Hepatocyte (in vitro differentiated cells): ENCODE measurements around the gene VPREB1. TPM values are rescaled to one million over a fixed set of nuclear protein-coding genes. Genes with fewer than 3 reads are reported as not detected.

Experiments
- DNase-seq: peaks from one replicate; pipeline ENCODE4 v3.0.0-alpha.2; 2016; ENCODE audit warnings: low spot score
- H2AFZ ChIP-seq: fragments of 200-600 bp; sonication (generic); 2 replicates; pipeline ENCODE4 v1.6.0; 2016; ENCODE audit warnings: antibody characterized with exemption, mild to moderate bottlenecking
- H3K27ac ChIP-seq: fragments of 200-600 bp; sonication (generic); 2 replicates; pipeline ENCODE4 v1.5.1; 2016; ENCODE audit warnings: mild to moderate bottlenecking
- H3K27me3 ChIP-seq: fragments of 200-600 bp; sonication (generic); 2 replicates; pipeline ENCODE4 v1.6.1; 2016
- H3K36me3 ChIP-seq: fragments of 200-600 bp; sonication (generic); replicated peaks from 2 replicates; pipeline ENCODE4 v1.5.1; 2016; ENCODE audit warnings: low read depth; ENCODE audit not compliant: insufficient read depth
- H3K4me1 ChIP-seq: fragments of 200-600 bp; sonication (generic); 2 replicates; pipeline ENCODE4 v1.5.1; 2016; ENCODE audit warnings: mild to moderate bottlenecking, moderate library complexity; ENCODE audit not compliant: insufficient read depth
- H3K4me2 ChIP-seq: fragments of 200-600 bp; sonication (generic); 2 replicates; pipeline ENCODE4 v1.6.0; 2016
- H3K4me3 ChIP-seq: fragments of 200-600 bp; sonication (generic); 2 replicates; pipeline ENCODE4 v1.5.1; 2016; ENCODE audit warnings: mild to moderate bottlenecking
- H3K79me2 ChIP-seq: fragments of 200-600 bp; sonication (generic); 2 replicates; pipeline ENCODE4 v1.6.0; 2017; ENCODE audit warnings: mild to moderate bottlenecking
- H3K9me2 ChIP-seq: fragments of 200-600 bp; sonication (generic); replicated peaks from 2 replicates; pipeline ENCODE4 v1.6.0; 2017; ENCODE audit warnings: mild to moderate bottlenecking; ENCODE audit not compliant: insufficient read depth
- H3K9me3 ChIP-seq: fragments of 200-600 bp; sonication (generic); 2 replicates; pipeline ENCODE4 v1.5.1; 2016; ENCODE audit warnings: low read depth, mild to moderate bottlenecking
- H4K20me1 ChIP-seq: fragments of 200-600 bp; sonication (generic); 2 replicates; pipeline ENCODE4 v1.6.0; 2016; ENCODE audit warnings: mild to moderate bottlenecking; ENCODE audit not compliant: insufficient read depth, poor library complexity, severe bottlenecking
- CTCF ChIP-seq: fragments of 200-600 bp; sonication (generic); IDR thresholded peaks from 2 replicates; pipeline ENCODE4 v1.5.1; 2016; ENCODE audit warnings: antibody characterized with exemption, mild to moderate bottlenecking; ENCODE audit not compliant: poor library complexity
- EZH2 ChIP-seq: fragments of 200-600 bp; sonication (generic); IDR thresholded peaks from 2 replicates; pipeline ENCODE4 v1.6.1; 2016; ENCODE audit warnings: antibody characterized with exemption, mild to moderate bottlenecking, borderline replicate concordance
- EZH2phosphoT487 ChIP-seq: fragments of 200-600 bp; sonication (generic); IDR thresholded peaks from one replicate; pipeline ENCODE4 v1.6.1; 2018; ENCODE audit warnings: antibody characterized with exemption, mild to moderate bottlenecking, low read depth, moderate library complexity; ENCODE audit not compliant: unreplicated experiment, severe bottlenecking
- WGBS: methylation state at CpG from one replicate; pipeline ENCODE4 v1.1.6; 2016; ENCODE audit warnings: low lambda C conversion rate; ENCODE audit errors: missing lambda C conversion rate; 5-methylcytosine and 5-hydroxymethylcytosine counted together
- polyA plus RNA-seq: library from polyadenylated mRNA; unstranded; fragments of >200 nt; fragmentation: Nextera tagmentation; extraction: Ambion mirVana; gene quantifications from 2 replicates; pipeline ENCODE4 v1.2.1, GENCODE V29; 2016
- total RNA-seq: library from RNA; depleted of rRNA; stranded (reverse); fragments of >200 nt; gene quantifications from 2 replicates; pipeline ENCODE4 v1.2.3, GENCODE V29; 2014

The VPREB1 gene
- total and polyA plus RNA-seq, 2 experiments from 2014 or later, result not detected

GRCh38 chr22:22245256-22245909 lies 797 bp downstream of the VPREB1 start:
- 71% methylated on average over 18 of the region's 18 CpGs for WGBS
- no peak for DNase-seq
- no peak for TF ChIP-seq CTCF
- no peak for TF ChIP-seq EZH2phosphoT487
- TF ChIP-seq EZH2, result no peak

GRCh38 chr22:22245935-22246525 lies 1.4 kb downstream of the VPREB1 start:
- no peak overlapping the region for H2AFZ ChIP-seq

More at GRCh38 chr22:22245256-22245909, 797 bp downstream of the VPREB1 start:
- Histone ChIP-seq H3K36me3 (no peaks in the 10 kb centered on the region), H3K79me2 (no peaks in the 10 kb centered on the region), H3K4me2 (no peak overlapping the region), H2AFZ (no peak overlapping the region), H3K4me1 (no peaks in the 10 kb centered on the region), H3K4me3 (no peak overlapping the region), H3K27ac (no peak overlapping the region), H3K9me3 (no peaks in the 10 kb centered on the region), H4K20me1 (no peaks in the 10 kb centered on the region), H3K9me2 (no peaks in the 10 kb centered on the region), H3K27me3 (peaks cover 26% of the 10 kb centered on the region)

GRCh38 chr22:22246706-22247105 lies 2.1 kb downstream of the VPREB1 start:
- TF ChIP-seq EZH2 (no peak), CTCF (no peak), EZH2phosphoT487 (no peak)
- Histone ChIP-seq H2AFZ (no peak overlapping the region), H3K9me2 (no peaks in the 10 kb centered on the region), H3K79me2 (no peaks in the 10 kb centered on the region), H3K4me3 (no peak overlapping the region), H3K9me3 (no peaks in the 10 kb centered on the region), H3K36me3 (no peaks in the 10 kb centered on the region), H3K4me2 (no peak overlapping the region), H3K27me3 (peaks cover 21% of the 10 kb centered on the region), H3K27ac (no peak overlapping the region), H3K4me1 (no peaks in the 10 kb centered on the region), H4K20me1 (no peaks in the 10 kb centered on the region)
- WGBS, result 64% methylated on average over 9 of the region's 9 CpGs
- DNase-seq, result no peak

More at GRCh38 chr22:22245935-22246525, 1.4 kb downstream of the VPREB1 start:
- no peak for TF ChIP-seq CTCF
- TF ChIP-seq EZH2phosphoT487, result no peak
- TF ChIP-seq EZH2, result no peak
- no peaks in the 10 kb centered on the region for H3K36me3 ChIP-seq
- WGBS, result 67% methylated on average over 6 of the region's 6 CpGs
- no peak overlapping the region for H3K4me2 ChIP-seq
- H3K4me1 ChIP-seq, result no peaks in the 10 kb centered on the region
- no peaks in the 10 kb centered on the region for H3K9me2 ChIP-seq
- H3K79me2 ChIP-seq, result no peaks in the 10 kb centered on the region
- no peak overlapping the region for H3K4me3 ChIP-seq
- H3K27me3 ChIP-seq, result peaks cover 26% of the 10 kb centered on the region
- no peak overlapping the region for H3K27ac ChIP-seq
- H4K20me1 ChIP-seq, result no peaks in the 10 kb centered on the region
- H3K9me3 ChIP-seq, result no peaks in the 10 kb centered on the region
- no peak for DNase-seq
